SKM-1 treated with dmso at 0.1 percent for 144 hours (cell line): ENCODE data around the gene MAP3K3.

Experiments used
- DNase-seq: peaks from one replicate; lab custom pipeline; 2025; ENCODE audit not compliant: unreplicated experiment; lab: John Stamatoyannopoulos, UW

MAP3K3 gene

DNA sequence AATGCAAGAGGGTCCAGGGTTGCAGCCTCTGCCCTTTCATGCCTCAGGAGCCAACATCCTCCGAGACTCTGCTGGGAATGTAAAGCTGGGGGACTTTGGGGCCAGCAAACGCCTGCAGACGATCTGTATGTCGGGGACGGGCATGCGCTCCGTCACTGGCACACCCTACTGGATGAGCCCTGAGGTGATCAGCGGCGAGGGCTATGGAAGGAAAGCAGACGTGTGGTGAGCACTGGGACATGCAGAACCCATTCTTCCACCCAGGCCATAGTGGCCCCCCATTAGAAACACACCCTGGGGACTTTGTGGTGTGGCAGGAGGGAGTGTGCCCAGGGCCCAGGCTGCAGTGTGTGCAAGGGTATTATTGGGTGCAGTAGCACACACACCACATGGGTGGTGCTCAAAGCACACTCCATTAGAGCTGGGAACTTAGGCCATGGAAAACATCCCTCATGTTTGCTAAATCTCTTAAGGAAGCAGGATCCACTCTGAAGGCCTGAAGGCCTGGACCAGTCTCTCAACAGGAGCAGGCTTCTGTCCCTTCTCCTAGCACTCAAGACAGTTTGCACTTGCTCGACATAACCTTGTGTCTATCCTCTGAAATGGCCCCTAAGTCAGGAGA lies 70.1 kb downstream of the MAP3K3 start:
- no peak for DNase-seq

- no peak for DNase-seq
Observed at GRCh38 chr17:63693411-63694113, 71.3 kb downstream of the MAP3K3 start.

DNA sequence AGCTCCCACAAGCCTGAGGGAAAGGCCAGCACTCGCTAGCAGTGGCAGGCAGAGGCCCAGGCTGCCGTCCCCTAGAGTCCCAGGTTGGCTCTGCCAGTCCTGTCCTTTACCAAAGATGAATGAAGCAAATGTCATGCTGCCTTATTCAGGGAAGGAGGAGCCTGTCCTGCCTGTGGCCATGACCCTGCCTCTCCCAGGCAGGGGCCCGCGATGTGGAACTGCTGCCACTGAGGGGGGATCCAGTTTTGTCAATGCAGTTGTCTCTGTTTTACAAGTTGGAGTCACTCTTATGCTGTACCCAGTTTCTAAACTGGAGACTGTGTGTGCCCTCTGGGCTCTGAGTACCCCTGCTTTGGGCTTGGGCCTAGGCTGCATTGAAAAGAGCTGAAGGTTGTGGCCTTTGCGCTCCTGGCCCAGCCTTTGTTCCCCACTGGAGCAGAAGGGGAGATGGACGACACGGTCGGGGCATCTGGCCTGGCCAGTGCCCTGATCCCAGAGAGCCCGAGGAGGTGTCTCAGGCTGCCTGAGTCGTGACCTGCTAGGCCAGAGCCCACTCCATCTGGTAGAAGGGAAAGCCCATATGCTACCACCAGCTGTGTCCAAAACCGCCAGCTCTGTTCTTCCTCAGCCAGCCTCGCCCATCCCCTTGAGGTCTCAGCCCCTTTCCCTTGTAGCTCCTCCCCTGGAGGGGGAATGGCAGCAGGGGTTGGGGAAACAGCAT lies 72.2 kb downstream of the MAP3K3 start:
- DNase-seq: no peak

- no peak for DNase-seq
Observed at GRCh38 chr17:63694950-63695773, 72.9 kb downstream of the MAP3K3 start.

DNA sequence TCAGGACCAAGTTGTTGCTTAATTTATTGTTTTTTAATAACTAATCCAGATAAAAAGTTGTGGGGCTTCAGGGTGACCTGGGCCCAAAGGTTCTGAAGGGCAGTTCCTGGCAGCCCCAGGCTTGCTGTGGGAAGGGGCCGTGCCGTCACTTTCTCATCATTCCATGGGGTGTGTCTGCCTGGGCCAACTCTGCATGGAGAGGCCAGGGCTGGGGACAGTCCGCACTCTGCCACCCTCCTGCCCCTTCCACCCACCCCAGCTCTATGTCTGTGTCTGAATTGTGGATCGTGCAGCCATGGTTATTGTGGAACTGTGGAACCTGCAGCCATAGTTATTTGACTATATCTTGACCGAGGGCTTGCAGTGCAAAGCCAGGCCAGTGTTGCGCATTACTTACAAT lies 73.7 kb downstream of the MAP3K3 start:
- DNase-seq: no peak

- DNase-seq: peak; percentile 33
Observed at GRCh38 chr17:63696381-63696961, 74.3 kb downstream of the MAP3K3 start.

DNA sequence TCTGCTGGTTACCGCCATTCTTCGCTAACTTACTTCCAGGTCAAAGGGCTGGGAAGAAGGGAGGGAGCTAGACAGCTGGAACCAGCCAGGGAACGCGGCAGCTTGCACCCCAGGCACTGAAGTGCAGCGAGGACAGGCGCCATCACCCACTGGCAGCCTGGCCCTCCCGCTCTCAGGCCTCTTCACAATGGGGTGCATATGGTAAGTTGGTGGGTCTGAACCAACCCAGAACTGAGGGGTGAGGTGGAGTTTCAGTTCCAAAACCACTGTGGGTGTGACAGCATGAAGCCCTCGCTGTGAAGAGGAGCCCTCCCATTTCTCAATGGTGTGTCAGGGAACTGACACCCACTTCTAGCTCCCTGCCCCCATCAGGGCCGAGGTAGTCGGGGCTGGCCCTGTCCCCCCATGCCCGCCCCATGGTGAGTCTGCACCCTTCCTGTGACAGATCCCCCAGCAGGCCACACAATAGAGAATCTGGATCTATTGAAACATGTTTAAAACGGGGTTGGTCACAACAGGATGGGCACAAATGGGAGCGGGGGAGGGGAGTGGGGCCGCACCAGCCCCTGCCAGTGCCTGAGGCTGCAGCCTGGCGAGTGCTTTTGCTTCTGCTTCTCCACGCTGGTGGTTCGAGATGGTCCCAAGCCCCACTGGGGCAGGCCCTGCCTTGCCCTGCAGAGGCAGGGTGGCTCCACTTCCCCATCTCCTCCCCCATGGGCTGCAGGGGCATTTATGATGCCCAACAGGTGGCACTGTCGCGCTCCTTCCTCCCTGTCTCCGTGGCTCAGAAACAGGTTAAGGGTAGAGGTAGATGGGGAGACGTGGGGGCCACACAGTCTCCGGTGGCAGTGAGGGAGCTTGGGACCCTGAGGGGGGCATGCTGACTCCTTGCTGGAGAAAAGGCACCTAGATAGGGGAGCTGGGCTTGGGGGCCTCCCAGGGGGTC lies 75.4 kb downstream of the MAP3K3 start:
- DNase-seq: peak; percentile 89

GRCh38 chr17:63698381-63698885 lies 76.2 kb downstream of the MAP3K3 start:
- no peak for DNase-seq

GRCh38 chr17:63698886-63699637 lies 76.8 kb downstream of the MAP3K3 start:
- peak; percentile 68 for DNase-seq

DNA sequence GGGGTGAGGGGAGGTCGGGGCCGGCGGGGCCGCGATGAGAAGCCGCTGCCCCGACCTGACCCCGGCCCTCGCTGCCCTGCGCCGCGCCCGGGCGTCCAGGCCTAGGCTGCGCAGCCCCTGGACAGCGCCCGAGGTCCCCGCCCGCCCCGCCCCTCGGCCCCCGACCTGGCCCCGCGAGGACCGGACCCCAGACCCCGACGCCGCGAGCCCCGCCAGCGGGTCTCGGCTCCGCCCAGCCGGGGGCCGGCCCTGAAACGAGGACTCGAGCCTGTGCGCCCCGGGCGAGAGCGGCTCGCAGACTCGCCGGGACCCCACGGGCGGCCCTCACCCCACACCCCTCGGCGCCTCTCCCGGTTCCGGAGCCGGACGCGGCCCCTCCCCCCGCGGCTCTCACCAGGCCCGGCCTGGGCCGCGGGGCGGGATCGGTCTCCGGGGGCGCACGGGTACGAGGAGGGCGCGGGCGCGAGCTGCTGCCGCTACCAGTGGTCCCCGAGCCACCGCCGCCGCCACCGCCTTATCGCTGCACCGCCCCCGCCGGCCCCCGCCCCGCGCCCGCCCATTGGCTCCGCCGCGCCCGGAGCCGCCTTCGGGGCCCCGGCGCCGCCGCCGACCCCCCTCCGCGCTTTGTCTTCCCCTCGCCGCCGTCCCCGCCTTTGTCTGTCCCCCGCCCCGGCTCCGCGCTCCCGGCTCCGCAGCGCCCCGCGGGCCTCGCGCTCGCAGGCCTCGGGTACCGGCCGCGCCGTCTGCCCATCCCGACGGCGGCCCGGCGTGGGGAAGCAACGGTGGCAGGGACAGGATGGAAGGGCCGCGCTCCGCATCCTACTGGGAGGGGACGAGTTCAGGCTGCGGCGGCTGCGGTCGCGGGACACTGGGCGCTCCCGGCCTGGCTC lies 77.7 kb downstream of the MAP3K3 start, which contains the start of gene LIMD2:
TSS of gene LIMD2 (minus strand) at position 488 of the 890 bp plus-strand sequence. CDS start 827 bp downstream, outside the sequence.
- DNase-seq: no peak

- DNase-seq: no peak
Observed at GRCh38 chr17:63700528-63701455, 78.6 kb downstream of the MAP3K3 start.

GRCh38 chr17:63701456-63701820 lies 79.2 kb downstream of the MAP3K3 start:
- DNase-seq: peak; percentile 72

GRCh38 chr17:63701868-63702720 lies 79.9 kb downstream of the MAP3K3 start:
- peak; percentile 76 for DNase-seq

DNA sequence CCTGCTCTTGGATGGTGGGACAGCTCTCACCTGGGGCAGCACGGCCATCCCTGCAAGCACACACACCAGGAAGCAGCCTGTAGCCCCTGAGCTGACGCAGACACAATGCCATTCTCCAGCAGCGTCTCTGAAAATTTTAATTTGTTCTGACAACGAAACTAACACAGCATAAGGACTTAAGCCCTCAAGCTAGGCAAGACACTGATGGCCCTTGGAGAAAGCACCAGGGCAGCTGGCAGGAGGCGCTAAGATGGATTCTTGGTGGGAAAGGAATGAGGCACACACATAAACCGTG lies 80.5 kb downstream of the MAP3K3 start:
- DNase-seq: no peak

- no peak for DNase-seq
Observed at GRCh38 chr17:63703029-63703428, 80.8 kb downstream of the MAP3K3 start.
